ENCODE results near the gene SYNJ2BP. TPM values are rescaled to one million over a fixed set of nuclear protein-coding genes. Genes with fewer than 3 reads are reported as not detected.
"Not testable (repeated sequence)": the region's sequence is repeated elsewhere in the genome, so short reads cannot be mapped to it uniquely, and the experiment has no call there.

The SYNJ2BP gene
- polyA plus RNA-seq: 10 to 100 TPM in 1 of 3 donors, 1 to 10 TPM in 2; 5.6 to 22.7 (median 9.6) TPM

DNA sequence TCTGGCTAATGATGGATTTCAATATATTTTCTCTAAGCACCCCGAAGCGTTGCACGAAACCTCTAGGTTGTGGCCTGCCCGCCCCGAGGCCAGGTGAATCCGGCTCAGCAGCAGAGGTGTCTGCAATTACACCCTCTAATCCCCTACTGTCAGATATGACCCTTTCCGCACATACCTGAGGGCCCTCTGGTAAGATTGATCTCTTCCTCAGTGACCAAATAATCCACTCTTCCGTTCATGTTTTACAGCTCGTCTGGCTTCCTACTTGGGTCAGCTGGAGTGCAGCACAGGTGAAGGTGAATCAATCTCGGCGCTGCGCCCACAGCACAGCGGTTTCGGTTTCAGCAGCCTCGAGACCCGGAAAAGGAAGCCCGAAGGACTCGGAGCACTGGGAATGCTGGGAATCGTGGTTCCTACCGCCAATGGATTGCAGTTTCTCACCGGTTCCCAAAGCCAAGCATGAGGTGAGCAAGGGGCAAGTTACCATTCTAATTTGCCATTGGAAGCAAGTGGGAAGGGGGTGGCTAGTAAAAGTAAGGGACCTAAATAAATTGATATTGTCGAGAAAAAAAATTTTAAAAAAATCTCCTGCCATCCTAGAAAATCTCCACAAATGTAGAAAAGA, at the start of gene SYNJ2BP:
Gene SYNJ2BP, minus strand, starts transcription at position 366 of the 625 bp plus-strand sequence. Its CDS starts 127 bp downstream, at position 239.
- H3K27ac ChIP-seq (ENCODE audit: low read depth, low read length): no peak within 1 kb of the TSS
- WGBS, 3 donors: 1% methylated on average over 22 of the region's 22 CpGs

GRCh38 chr14:70454731-70455130, 37.8 kb upstream of the SYNJ2BP start:
- H3K27ac ChIP-seq (ENCODE audit: low read depth, low read length): no peak overlapping the region
- 36 to 72% (median 44%) methylated on average over 1 of the region's 1 CpG for WGBS, 3 donors

DNA sequence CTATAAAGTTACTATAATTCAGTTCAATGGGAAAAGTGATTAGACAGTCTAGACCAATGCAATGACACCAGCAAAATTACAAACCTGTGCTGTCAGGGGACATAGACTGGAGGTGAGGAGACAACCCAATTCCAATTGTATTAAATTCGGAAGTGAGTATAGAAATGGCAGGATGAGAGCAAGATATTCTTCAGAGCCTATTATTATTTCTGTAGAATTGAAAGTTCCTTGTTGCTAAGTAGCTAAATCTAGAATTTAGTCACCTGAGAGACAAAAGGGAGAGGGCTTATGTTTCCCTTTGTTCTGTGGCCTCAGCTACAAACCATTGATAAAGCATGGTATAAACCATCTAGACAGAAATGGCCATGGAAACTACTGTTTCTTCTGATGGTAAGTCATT, 35.0 kb upstream of the SYNJ2BP start, which contains the start of gene ADAM21:
Gene ADAM21, plus strand, starts transcription at position 301 of the 400 bp plus-strand sequence. CDS start 5,326 bp downstream, outside the sequence.
- WGBS, 3 donors: 85 to 95% (median 95%) methylated on average over 1 of the region's 1 CpG

DNA sequence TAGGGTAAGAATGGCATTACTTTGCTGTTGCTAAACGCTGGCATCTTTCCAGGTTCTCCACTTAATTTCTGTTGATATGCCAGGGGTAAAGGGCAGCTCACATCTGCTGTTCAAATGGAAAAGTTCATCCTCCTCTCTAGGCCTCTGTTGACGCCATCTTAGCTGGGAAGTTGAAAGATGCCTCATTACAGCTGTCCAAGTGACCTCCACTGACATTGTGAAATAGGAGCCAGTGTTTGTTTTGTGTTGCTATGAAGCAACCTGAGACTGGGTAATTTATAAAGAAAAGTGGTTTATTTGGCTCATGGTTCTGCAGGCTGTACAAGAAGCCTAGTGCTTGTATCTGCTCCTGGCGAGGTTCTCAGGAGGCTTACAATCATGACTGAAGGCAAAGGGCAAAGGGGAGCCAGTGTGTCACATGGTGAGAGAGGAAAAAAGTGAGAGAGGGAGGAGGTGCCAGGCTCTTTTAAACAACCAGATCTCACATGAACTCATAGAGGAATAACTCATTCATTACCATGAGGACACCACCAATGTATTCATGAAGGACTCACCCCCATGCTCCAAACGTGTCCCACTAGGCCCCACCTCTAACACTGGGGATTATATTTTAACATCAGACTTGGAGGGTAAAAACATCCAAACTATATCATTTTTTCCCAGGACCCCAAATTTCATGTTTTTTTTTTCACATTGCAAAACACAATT, 31.9 kb upstream of the SYNJ2BP start:
- H3K27ac ChIP-seq (ENCODE audit: low read depth, low read length): no peak overlapping the region
- WGBS, 3 donors: 71 to 78% (median 77%) methylated on average over 4 of the region's 4 CpGs

More for the DNA sequence above, 35.0 kb upstream of the SYNJ2BP start, which contains the start of gene ADAM21:
- no peak within 1 kb of the TSS for H3K27ac ChIP-seq (ENCODE audit: low read depth, low read length)

DNA sequence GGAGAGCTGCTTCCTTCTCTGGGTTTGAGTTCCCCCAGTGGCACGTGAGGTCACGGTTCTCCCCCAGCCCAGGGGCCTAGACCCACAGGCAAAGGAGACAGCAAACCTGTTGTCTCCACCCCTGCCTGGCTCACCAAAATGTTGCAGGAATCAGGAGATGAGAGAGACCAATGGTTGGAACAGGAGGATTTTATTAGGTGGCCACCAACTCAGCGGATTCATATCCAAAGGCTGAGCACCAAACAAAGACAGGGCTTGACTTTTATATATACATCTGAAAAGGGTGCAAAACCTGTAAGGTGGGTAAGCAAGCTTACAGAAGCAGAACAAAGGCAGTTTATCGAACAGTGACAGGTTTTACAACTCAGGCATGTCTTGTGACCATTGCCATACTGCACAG, 25.9 kb upstream of the SYNJ2BP start:
- WGBS, 3 donors: 85 to 87% (median 85%) methylated on average over 4 of the region's 4 CpGs

GRCh38 chr14:70441641-70442040, 24.8 kb upstream of the SYNJ2BP start:
- no peak overlapping the region for H3K27ac ChIP-seq (ENCODE audit: low read depth, low read length)
- WGBS, 3 donors: 69 to 79% (median 74%) methylated on average over 3 of the region's 3 CpGs

More for the DNA sequence above, 25.9 kb upstream of the SYNJ2BP start:
- no peak overlapping the region for H3K27ac ChIP-seq (ENCODE audit: low read depth, low read length)

GRCh38 chr14:70436867-70437266, 20.0 kb upstream of the SYNJ2BP start:
- no peak overlapping the region for H3K27ac ChIP-seq (ENCODE audit: low read depth, low read length)
- WGBS, 3 donors: 35 to 49% (median 49%) methylated on average over 4 of the region's 4 CpGs

DNA sequence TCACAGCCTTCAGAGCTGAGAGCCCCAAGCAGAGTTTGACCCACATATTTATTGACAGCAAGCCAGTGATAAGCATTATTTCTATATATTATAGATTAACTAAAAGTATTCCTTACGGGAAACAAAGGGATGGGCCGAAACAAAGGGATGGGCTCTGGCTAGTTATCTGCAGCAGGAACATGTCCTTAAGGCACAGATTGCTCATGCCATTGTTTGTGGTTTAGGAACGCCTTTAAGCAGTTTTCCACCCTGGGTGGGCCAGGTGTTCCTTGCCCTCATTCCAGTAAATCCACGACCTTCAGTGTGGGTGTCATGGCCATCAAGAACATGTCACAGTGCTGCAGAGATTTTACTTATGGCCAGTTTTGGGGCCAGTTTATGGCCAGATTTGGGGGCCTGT, 9.7 kb upstream of the SYNJ2BP start:
- H3K27ac ChIP-seq (ENCODE audit: low read depth, low read length): not testable (repeated sequence)
- 64 to 84% (median 75%) methylated on average over 4 of the region's 4 CpGs for WGBS, 3 donors

GRCh38 chr14:70425354-70425753, 8.5 kb upstream of the SYNJ2BP start:
- WGBS, 3 donors: 0 to 13% (median 6%) methylated on average over 1 of the region's 1 CpG
- no peak overlapping the region for H3K27ac ChIP-seq (ENCODE audit: low read depth, low read length)

GRCh38 chr14:70422538-70422937, 5.6 kb upstream of the SYNJ2BP start:
- 87 to 89% (median 87%) methylated on average over 2 of the region's 2 CpGs for WGBS, 3 donors
- H3K27ac ChIP-seq (ENCODE audit: low read depth, low read length): no peak overlapping the region

DNA sequence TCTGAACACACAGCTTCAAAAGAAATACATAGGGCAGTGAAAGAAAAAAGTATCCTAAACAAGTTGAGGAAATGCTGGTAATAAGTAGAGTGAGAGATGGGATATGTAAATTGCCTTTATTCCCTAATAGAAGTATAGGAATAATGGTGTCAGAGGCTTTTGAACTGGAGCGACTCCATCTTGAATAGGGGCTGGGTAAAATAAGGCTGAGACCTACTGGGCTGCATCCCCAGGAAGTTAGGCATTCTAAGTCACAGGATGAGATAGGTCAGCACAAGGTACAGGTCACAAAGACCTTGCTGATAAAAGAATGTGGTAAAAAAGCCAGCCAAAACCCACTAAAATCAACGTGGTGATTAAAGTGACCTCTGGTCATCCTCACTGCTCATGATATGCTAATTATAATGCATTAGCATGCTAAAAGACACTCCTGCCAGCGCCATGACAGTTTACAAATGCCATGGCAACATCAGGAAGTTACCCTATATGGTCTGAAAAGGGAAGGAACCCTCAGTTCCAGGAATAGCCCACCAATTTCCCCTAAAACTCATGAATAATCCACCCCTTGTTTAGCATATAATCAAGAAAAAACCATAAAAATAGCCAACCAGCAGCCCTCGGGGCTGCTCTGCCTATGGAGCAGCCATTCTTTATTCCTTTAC, 2.5 kb upstream of the SYNJ2BP start:
- WGBS, 3 donors: 65 to 67% (median 66%) methylated on average over 4 of the region's 4 CpGs
- H3K27ac ChIP-seq (ENCODE audit: low read depth, low read length): not testable (repeated sequence)

- no peak overlapping the region for H3K27ac ChIP-seq (ENCODE audit: low read depth, low read length)
- 3 to 6% (median 5%) methylated on average over 9 of the region's 9 CpGs for WGBS, 3 donors
Observed at GRCh38 chr14:70416338-70416724, 559 bp downstream of the SYNJ2BP start.

DNA sequence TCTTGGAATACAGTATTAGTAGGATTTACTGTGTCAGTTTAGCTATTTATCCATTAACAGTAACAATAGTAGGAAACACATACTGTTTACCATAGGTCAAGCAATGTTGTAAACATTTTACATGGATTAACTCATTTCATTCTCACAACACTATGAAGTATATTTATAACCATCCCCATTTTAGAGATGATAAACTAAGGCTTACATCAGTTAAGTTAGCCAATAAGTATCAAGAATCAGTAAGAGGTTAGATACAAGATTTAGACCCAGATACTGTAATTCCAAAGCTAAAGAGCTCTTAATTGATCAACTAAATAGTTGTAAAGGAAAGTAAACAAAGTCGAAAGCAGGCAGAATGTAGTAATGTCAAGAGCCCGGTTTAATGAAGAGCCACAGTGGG, 1.1 kb downstream of the SYNJ2BP start:
- 16 to 58% (median 51%) methylated on average over 2 of the region's 2 CpGs for WGBS, 3 donors
- H3K27ac ChIP-seq (ENCODE audit: low read depth, low read length): no peak overlapping the region

- no peak overlapping the region for H3K27ac ChIP-seq (ENCODE audit: low read depth, low read length)
- WGBS, 3 donors: 95 to 97% (median 95%) methylated on average over 4 of the region's 4 CpGs
Observed at GRCh38 chr14:70407621-70408020, 9.3 kb downstream of the SYNJ2BP start.

DNA sequence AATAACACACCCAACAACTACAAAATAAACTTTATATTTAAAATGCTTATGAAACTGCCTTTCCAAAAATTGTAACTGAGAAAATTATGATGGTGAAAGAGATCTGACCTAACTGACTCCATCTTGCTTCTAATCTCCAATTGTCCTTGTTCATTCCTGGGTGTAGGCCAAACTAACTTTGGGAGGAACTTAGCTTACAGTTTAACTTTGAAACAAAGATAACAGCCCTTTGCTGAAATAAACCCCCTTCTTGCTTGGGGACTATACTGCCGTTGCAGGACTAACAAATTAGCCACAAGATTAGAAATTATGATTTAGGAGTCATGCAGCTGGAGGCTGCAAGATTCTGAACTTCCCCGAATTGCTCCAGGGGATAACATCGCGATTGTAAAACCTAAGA, 10.7 kb downstream of the SYNJ2BP start:
- not testable (repeated sequence) for H3K27ac ChIP-seq (ENCODE audit: low read depth, low read length)
- 77 to 86% (median 81%) methylated on average over 4 of the region's 4 CpGs for WGBS, 3 donors

- not testable (repeated sequence) for H3K27ac ChIP-seq (ENCODE audit: low read depth, low read length)
- WGBS, 3 donors: 43 to 69% (median 63%) methylated on average over 4 of the region's 4 CpGs
Observed at GRCh38 chr14:70403335-70403734, 13.6 kb downstream of the SYNJ2BP start.

- no peak overlapping the region for H3K27ac ChIP-seq (ENCODE audit: low read depth, low read length)
- WGBS, 3 donors: 80 to 92% (median 90%) methylated on average over 4 of the region's 4 CpGs
Observed at GRCh38 chr14:70401643-70402042, 15.2 kb downstream of the SYNJ2BP start.

GRCh38 chr14:70398706-70399431, 18.0 kb downstream of the SYNJ2BP start:
- H3K27ac ChIP-seq (ENCODE audit: low read depth, low read length): no peak overlapping the region
- WGBS, 3 donors: 94 to 98% (median 96%) methylated on average over 20 to 23 of the region's 23 CpGs

GRCh38 chr14:70398280-70398679, 18.6 kb downstream of the SYNJ2BP start:
- WGBS, 3 donors: 94 to 100% (median 100%) methylated on average over 2 of the region's 2 CpGs
- H3K27ac ChIP-seq (ENCODE audit: low read depth, low read length): no peak overlapping the region

Data from adipose tissue (tissue), 3 donors.